ENCODE results near the gene ZNF428. TPM values are rescaled to one million over a fixed set of nuclear protein-coding genes. Genes with fewer than 3 reads are reported as not detected.

ZNF428 gene
- polyA plus RNA-seq, 3 donors, result 3.8 to 5.6 (median 3.9) TPM

GRCh38 chr19:43610493-43610892 is 8.9 kb downstream of the ZNF428 start:
- no peaks in the 10 kb centered on the region for H3K79me2 ChIP-seq (ENCODE audit: insufficient read depth, low read length)

GRCh38 chr19:43609872-43610271 is 9.6 kb downstream of the ZNF428 start:
- H3K9me3 ChIP-seq (replicated peaks in 1 of 2; ENCODE audit: control insufficient read depth in 1 of 2, insufficient read depth in 1 of 2, low read length in 2 of 2), result no peaks in the 10 kb centered on the region
- no peak overlapping the region for H3K4me2 ChIP-seq (replicated peaks; ENCODE audit: extremely low read depth, low read length, poor library complexity, severe bottlenecking)
- H3K4me3 Mint-ChIP-seq, result no peak overlapping the region
- H4K20me1 ChIP-seq (ENCODE audit: insufficient read depth, low read length), result no peaks in the 10 kb centered on the region
- H3K27ac Mint-ChIP-seq, result no peak overlapping the region
- intact Hi-C loops (cut with micrococcal nuclease), result no loop called here
- H3K27me3 ChIP-seq (ENCODE audit: control insufficient read depth in 2 of 2, insufficient read depth in 2 of 2, low read length in 2 of 2), result no peaks in the 10 kb centered on the region
- H3K79me2 ChIP-seq (ENCODE audit: insufficient read depth, low read length), result no peaks in the 10 kb centered on the region
- H2AFZ ChIP-seq (ENCODE audit: insufficient read depth, low read depth, low read length, poor library complexity, severe bottlenecking), result no peak overlapping the region
- H3K4me1 Mint-ChIP-seq, result peaks cover 9% of the 10 kb centered on the region
- peaks cover 0 to 5% (median 0%) of the 10 kb centered on the region in 3 donors for H3K27me3 Mint-ChIP-seq (ENCODE audit: low read depth in 3 of 3)
- H3K4me1 ChIP-seq (ENCODE audit: control insufficient read depth in 1 of 2, insufficient read depth in 2 of 2, low read length in 2 of 2), result peaks cover 6 to 11% of the 10 kb centered on the region in 2 donors
- 86% methylated on average over 7 of the region's 7 CpGs for WGBS (ENCODE audit: insufficient coverage)
- H3K36me3 ChIP-seq (replicated peaks in 1 of 2; ENCODE audit: control insufficient read depth in 1 of 2, insufficient read depth in 2 of 2, low read length in 2 of 2), result no peaks in the 10 kb centered on the region
- peaks cover 0 to 6% (median 0%) of the 10 kb centered on the region in 7 donors for H3K9me3 Mint-ChIP-seq
- H3K27ac ChIP-seq (ENCODE audit: low read depth in 1 of 2, low read length in 2 of 2), result no peak overlapping the region
- peaks cover 34 to 37% of the 10 kb centered on the region in 2 donors for H3K36me3 Mint-ChIP-seq
- H3K4me3 ChIP-seq (replicated peaks in 1 of 3; ENCODE audit: low read depth in 2 of 3, low read length in 3 of 3), result no peak overlapping the region
- TF ChIP-seq CTCF (IDR thresholded peaks at IDR 0.05), result no peak
- no peak for DNase-seq
- H3K9ac ChIP-seq (ENCODE audit: insufficient read depth, low read length, poor library complexity, severe bottlenecking), result no peak overlapping the region

More at GRCh38 chr19:43610493-43610892, 8.9 kb downstream of the ZNF428 start:
- DNase-seq, result no peak
- no peak overlapping the region for H3K9ac ChIP-seq (ENCODE audit: insufficient read depth, low read length, poor library complexity, severe bottlenecking)
- H3K4me1 Mint-ChIP-seq, result peaks cover 9% of the 10 kb centered on the region
- peaks cover 0 to 6% (median 0%) of the 10 kb centered on the region in 7 donors for H3K9me3 Mint-ChIP-seq
- H2AFZ ChIP-seq (ENCODE audit: insufficient read depth, low read depth, low read length, poor library complexity, severe bottlenecking), result no peak overlapping the region
- no peaks in the 10 kb centered on the region for H3K27me3 ChIP-seq (ENCODE audit: control insufficient read depth in 2 of 2, insufficient read depth in 2 of 2, low read length in 2 of 2)
- H3K27ac Mint-ChIP-seq, result peak overlapping the region in 1 of 7 donors; percentile 28
- WGBS (ENCODE audit: insufficient coverage), result 73% methylated on average over 1 of the region's 3 CpGs
- H3K4me2 ChIP-seq (replicated peaks; ENCODE audit: extremely low read depth, low read length, poor library complexity, severe bottlenecking), result no peak overlapping the region
- no peak overlapping the region for H3K4me3 ChIP-seq (replicated peaks in 1 of 3; ENCODE audit: low read depth in 2 of 3, low read length in 3 of 3)
- H3K36me3 Mint-ChIP-seq, result peaks cover 34 to 36% of the 10 kb centered on the region in 2 donors
- no peaks in the 10 kb centered on the region for H4K20me1 ChIP-seq (ENCODE audit: insufficient read depth, low read length)
- no peak overlapping the region for H3K4me3 Mint-ChIP-seq
- H3K4me1 ChIP-seq (ENCODE audit: control insufficient read depth in 1 of 2, insufficient read depth in 2 of 2, low read length in 2 of 2), result peaks cover 6 to 11% of the 10 kb centered on the region in 2 donors
- TF ChIP-seq CTCF (IDR thresholded peaks at IDR 0.05), result no peak
- no peak overlapping the region for H3K27ac ChIP-seq (ENCODE audit: low read depth in 1 of 2, low read length in 2 of 2)
- no peaks in the 10 kb centered on the region for H3K9me3 ChIP-seq (replicated peaks in 1 of 2; ENCODE audit: control insufficient read depth in 1 of 2, insufficient read depth in 1 of 2, low read length in 2 of 2)
- H3K36me3 ChIP-seq (replicated peaks in 1 of 2; ENCODE audit: control insufficient read depth in 1 of 2, insufficient read depth in 2 of 2, low read length in 2 of 2), result no peaks in the 10 kb centered on the region
- intact Hi-C loops (cut with micrococcal nuclease), result no loop called here
- H3K27me3 Mint-ChIP-seq (ENCODE audit: low read depth in 3 of 3), result peaks cover 0 to 5% (median 0%) of the 10 kb centered on the region in 3 donors
